ENCODE measurements around the gene TMCC1.
"Not testable (repeated sequence)": the region's sequence is repeated elsewhere in the genome, so short reads cannot be mapped to it uniquely, and the experiment has no call there.

- TF ChIP-seq CTCF (IDR thresholded peaks at IDR 0.05); ZFX (IDR thresholded peaks at IDR 0.05; ENCODE audit: borderline replicate concordance): not testable (repeated sequence)
Observed at GRCh38 chr3:129874479-129874878, 19.0 kb downstream of the TMCC1 start.

Data from 22Rv1 (cell line).